Left lobe of liver (tissue), 2 donors: ENCODE data around the gene STARD13. TPM values are rescaled to one million over a fixed set of nuclear protein-coding genes. Genes with fewer than 3 reads are reported as not detected.

Experiments
- ATAC-seq: fragments of 200-7000 bp; cut with Tn5 transposase; one replicate; pipeline ENCODE4 v1.9.1; 2020; ENCODE audit warnings: mild to moderate bottlenecking, moderate library complexity
- DNase-seq: peaks from one replicate; pipeline ENCODE4 v3.0.0-alpha.2; 2020; ENCODE audit warnings: low spot score
- total RNA-seq: library from RNA; stranded (reverse); gene quantifications from one replicate; pipeline ENCODE4 v1.2.1, GENCODE V29; 2021
- donor health status: DM: no; HTN: no; CAD: no; lungs with moderate emphysema.
- donor health status: DM: no; HTN: yes; CAD: no.

STARD13 gene
- total RNA-seq, 1 donor from 2014 or later = 14.1 TPM

DNA sequence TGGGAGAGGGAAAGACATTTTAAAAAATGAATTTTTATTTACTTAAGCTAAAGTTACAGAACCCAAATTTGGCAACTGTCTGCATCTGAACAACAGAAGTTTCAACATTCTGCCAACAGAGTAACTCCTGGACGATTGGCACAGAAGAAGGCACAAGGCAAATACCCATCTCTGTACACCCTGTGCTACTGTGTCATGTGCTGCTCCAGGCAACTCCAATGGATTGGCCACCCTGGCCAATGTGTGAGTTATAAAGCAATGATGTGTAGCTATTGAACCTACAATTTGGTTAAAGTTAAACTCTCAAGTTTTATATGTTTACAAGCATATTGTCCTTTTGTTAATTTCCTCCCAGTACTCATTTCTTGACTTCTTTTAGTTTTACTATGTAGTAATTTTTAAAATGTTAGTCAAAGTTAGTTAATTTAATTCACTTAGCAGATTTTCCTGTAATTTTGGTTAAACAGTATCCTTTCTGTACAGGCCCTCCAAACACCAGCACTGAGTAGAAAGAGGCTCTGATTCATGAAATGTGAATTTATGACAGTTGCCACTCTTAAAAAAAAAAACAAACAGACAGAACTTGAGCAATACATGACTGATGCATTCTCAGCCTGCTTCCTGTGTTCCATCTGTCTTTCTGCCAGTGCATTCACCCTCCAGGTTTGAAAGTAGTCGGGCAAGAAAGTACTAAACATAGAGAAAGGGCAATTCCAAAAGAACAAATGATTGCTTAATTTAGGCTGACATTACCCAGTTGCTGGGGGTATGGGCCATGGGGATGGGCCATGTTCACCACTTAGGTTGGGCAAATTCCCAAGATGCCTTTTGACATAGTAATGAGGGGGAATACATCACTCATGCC is 5.9 kb downstream of the STARD13 start:
- ATAC-seq (peak; percentile 90), DNase-seq (peak; percentile 86)

DNA sequence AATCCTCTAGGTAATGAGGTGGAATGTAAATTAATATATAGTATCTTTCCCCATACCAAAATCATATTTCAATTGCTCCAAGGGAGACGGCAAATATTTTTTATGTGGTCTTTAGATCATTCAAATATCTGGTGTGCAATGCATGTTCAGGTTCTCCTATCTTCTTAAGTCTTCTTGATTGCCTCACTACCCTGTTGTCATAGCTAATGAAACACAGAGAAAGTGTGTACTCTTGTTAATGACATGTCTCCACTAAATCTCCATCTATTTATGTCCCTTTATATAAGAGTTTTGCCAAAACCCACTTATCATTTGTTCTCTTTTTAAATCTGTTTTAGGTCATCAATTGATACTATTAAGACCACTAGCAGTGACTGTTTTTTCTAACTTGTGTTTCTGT is 6.6 kb downstream of the STARD13 start:
- no peak for DNase-seq
- ATAC-seq = no peak

DNA sequence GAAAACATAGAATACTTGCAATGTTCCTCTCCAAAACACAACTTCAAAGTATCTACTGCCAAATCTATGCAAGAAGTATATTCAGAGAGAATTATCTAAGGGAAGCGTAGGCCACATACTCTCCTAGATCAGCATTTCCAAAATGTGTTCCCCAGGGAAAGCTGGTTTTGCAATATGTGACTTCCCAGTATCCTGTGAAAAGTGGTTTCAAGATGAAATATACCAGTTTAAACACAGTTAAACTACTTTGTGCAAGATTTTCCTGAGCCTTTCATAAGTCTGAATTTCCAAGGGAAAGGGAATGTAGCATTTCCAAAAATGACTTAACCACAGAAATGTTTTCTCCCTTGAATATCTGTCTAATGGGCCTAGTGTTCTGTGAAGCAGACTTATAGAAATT is 7.6 kb downstream of the STARD13 start:
- ATAC-seq = no peak
- DNase-seq = no peak

DNA sequence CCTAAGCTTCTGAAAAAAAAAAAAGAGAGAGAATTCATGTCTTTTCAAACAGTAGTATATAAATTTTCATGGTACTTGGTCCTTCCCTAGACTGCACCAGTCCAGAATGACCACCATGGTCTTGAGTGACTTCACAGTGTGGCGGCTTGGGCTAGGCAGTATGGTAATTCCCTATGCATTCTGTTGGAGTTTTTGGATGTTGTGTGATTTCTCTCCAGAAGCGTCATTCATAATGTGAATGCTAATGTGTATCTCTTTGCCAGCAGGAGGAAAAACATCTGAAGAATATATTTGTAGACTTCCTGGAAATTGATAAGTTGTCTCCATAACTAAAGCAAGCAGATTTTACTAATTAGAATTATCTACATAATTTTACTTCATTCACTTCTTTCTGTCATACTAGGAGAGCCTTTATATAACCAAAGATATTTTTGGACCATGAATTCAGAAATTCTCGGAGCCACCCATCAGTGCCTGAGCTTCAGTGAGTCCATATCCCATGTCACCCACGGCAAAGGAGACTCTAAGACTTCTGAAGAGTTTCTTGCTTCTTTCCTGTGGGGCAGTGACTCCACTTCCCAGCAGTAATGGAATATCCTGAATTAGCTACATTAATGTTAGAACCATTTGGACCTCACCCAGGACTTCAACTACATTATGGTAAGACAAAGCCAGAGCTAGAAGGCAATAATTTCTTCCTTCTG is 8.4 kb downstream of the STARD13 start:
- DNase-seq = no peak
- ATAC-seq = no peak

DNA sequence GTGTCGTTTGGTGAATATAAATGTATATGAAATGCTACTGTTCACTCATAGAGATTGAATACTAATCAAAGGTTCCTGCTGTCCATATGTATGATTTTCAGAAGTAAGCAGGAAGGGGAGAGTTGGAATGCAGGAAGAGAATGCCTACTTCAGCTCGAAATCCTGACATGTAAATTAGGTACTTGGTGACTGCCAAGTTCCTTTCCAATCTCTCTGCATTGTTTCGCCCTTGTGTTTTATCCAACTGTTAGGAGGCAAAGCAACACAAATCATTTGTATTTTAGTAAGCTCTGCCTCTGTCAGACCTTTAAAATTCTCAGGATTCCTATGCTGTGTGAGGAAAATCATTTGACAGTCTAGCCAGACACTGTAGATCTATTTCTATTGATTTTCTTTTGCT is 9.0 kb downstream of the STARD13 start:
- no peak for DNase-seq
- no peak for ATAC-seq

DNA sequence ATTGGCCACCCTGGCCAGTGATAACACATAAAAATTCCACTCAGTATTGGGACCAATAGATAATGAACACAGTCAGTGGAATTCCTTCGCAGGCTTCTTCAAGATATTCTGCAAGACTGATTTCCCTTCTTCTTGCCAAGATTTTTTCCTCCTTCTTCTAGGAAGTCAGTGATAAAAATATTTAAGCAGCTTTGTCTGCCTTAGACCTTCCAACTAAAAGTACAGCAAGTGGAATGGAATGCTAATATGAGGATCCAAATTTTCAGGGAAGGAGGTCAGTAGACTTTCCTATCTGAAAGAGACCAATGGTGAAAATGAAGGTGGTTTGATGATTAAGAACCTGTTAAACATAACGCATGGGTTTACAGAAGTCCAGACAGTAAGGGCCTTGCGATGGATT is 9.6 kb downstream of the STARD13 start:
- no peak for ATAC-seq

DNA sequence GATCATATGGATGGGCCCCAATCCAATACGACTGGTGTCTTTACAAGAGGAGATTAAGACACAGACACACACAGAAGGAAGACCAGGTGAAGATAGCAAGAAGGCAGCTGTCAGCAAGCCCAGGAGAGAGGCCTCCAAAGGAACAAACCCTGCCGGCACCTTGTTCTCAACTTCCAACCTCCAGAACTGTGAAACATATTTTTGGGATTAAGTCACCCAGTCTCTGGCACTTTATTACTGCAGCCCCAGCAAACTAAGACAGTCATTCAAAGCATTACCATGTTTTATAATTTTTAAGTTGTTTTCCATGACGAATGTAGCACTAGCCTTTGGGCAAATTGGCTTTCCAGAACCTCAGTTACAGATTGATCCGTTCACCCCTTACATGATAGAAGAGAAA is 11.3 kb downstream of the STARD13 start:
- ATAC-seq = no peak
- DNase-seq = no peak

More for the DNA sequence above, 9.6 kb downstream of the STARD13 start:
- no peak for DNase-seq

DNA sequence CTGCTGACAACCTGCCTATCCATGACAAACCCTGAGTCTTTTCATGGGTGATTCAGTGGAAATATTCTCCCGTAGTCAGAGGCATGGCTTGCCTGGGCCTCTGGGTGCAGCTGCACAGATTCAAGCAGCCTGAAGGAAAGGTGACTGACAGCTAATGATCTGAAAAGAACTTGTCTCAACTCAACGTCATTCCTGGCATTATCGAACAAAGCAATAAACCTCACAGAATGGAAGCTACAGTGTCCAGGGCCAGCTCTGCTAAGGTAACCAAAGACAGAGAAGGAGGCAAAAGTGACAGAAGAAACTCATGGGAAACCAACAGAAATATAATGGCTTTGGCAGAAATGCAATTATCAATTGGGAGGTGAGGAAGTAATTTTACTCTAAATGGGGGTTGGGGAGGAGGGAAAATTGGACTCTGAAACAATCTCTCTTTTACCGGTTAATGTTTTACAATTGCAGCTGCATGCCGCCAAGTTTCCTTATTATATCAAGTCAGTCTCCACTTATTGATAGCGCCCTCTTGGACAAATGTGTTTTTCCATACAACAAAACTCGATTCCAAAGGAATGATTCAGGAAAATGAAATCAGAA is 12.9 kb downstream of the STARD13 start:
- DNase-seq (no peak), ATAC-seq (peak; percentile 82)

DNA sequence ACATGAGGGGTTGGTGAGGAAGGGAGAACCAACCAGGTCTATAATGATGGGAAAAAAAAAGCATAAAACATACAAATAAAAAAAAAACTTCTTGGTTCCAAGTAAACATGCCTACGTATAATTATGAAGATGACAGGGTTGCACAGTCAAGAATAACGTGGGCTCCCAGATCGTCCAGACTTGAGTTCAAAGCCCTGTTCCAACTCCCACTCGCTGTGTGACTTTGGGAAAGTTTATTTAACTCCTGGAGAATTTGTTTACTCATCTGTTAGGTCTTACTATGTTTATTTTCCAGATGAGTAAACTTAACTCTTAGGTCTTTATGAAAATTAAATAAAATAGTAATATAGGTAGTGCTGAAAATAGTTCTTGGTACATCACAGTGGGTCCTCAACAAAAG is 13.8 kb downstream of the STARD13 start:
- ATAC-seq (peak; percentile 38), DNase-seq (no peak)

DNA sequence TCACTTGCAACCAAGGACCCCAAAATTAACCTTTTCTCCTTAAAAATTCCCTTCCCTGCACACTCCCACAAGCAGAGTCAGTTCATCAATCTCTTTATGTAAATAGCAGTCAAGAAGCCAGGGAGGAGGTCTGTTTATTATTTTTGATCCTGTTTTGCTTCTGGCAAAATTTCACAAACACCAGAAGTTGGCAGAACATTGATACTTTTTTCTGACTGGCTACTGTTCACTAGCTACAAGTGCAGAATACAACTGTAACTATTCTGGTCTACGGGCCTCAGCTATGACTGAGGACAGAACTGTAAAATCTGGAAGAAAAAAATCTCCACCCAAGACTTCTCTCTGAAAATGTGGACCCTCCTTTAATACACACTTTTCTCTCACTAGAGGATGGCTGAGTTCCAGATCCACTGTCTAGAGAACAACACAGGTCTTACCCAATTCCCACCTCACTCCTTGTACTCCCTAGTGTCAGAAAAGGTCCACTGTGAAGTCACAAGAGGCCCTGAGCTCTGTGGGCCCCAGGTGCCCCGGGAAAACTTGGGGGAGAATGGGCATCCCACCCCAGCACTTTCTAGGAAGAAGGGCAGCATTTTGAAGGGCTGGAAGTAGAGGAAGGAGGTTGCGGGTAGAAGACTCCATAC is 14.5 kb downstream of the STARD13 start:
- DNase-seq (no peak), ATAC-seq (peak; percentile 51)

DNA sequence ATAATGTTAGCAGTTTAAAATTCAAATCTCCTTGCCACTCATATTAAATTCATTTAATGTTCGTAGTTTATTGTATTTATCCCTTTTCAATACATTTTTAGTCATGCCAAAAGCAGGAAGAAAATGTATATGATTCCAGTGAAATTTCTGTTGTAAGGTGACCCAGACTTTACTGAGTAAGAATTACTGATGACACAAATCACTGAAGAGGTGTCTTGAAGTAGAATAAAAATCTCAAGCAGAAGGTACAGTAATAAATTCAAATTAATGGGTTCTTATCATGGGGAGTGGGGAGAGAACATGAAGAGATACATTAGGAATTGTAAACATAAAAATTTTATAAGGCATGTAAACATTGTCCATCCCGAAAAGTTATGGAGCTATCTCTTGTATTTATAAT is 19.9 kb downstream of the STARD13 start:
- DNase-seq = no peak
- ATAC-seq = no peak

DNA sequence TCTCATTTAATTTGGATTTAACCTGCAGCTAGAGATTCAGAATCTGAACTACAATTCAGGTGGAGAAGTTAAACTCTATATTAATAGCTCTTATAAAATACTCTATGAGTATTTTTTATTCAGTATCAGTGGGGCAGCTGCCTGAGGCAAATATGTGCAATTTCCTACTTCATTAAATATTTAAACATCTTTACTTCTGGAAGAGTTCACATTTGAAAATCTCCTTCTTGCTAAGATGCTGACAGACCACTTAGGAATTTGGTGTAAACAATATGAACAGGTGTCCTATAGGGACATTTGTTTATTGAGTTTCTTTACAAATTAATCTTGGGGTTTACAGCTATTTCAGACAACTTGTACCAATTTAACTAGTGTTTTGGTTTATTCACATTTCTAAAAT is 20.4 kb downstream of the STARD13 start:
- DNase-seq = no peak
- ATAC-seq = no peak

DNA sequence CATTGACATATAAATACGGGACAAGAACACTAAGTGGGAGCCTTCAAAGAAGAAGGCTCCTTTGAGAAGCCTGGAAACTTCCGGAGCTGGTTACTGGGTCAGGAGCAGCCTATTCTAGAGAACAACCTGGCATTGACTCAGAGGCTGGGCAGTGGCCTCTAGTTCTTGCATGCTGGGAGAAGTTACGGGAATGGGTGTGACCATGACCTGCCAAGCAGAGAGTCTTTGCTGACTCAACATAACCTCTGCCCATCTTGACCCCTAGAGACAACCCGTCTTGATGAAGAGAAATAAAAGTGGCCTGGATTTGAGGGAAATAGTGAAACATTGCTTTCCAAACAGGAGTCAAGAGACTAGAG is 21.0 kb downstream of the STARD13 start:
- no peak for DNase-seq
- peak; percentile 54 for ATAC-seq

DNA sequence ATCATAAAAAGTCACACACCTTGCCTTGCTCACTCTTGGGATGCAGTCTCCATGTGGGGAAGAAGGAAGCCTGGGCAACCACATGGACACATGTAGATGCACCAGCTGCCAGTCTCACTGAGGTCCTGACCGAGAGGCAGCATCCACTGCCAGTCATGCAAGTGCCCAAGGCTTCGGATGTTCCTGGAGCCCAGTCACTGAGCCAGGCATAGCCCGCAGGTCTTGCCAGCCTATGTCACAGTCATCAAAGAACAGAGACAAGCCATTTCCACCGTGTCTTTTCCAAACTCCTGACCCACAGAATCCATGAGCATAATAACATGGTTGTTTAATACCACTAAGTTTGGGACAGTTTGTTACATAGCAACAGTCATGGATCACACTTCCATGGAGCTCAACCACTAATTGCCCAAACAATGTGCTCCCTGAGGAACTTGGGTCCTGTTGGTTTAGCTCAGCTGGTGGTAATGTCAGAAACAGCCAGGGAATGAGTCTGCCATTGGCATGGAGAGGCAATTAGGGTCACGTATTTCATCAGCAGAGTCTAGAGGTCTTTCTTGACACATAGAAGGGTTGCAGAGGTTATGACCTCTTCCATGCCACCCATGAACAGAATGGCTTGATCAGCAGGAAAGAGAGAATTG is 21.5 kb downstream of the STARD13 start:
- DNase-seq (no peak), ATAC-seq (peak; percentile 57)

DNA sequence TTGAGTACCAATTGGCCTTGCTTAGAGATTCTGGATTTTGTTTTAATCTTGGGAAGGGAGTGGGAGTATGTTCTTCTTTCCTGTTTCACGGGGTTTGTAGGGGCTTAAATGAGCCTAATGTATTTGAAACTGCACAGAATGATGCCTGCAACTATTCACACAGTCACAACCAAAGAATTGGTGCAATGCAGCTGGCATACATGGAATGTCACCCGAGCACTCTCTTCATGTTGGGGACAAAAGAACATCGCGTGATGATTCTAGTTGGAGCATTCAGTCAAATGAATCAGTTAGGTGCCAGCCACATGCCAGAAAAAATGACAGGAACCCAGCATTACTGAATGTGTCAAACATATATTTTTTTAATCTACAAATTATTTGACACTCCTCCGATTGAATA is 22.1 kb downstream of the STARD13 start:
- DNase-seq = no peak

DNA sequence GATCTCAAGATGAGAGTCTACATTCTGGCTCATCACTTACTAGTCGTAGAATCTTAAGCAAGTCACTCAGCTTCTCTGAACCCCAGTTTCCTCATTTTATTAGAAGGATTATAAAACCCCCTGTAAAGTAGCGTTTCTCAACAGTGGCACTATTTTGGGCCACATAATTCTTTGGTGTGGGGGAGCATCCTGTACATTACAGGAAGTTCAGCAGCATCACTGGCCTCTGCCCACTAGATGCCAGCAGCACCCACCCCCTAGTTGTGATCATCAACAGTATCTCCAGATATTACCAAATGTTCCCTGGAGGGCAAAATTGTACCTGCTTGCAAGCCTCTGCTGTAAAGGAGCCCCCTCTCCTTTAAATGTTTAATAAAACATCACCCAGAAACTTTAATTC is 22.6 kb downstream of the STARD13 start:
- ATAC-seq (no peak), DNase-seq (no peak)

More for the DNA sequence above, 22.1 kb downstream of the STARD13 start:
- ATAC-seq = no peak

DNA sequence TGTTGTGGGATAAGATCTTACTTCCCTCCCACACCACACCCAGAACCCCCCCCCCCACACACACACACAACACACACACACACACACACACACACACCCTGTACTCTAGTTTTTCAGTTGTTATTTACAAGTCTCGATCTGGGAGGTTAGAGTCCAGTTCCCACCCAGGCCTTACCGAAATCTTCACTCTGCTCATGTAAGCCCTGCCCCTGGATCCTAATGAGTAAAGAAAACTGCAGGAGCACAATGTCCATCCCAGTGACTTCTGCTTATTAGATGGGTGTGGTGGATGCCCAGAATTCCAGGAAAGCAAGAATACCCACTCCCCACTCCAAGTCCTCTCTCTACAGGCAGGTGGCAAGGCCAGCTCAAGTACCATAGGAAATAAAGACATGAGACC is 23.0 kb downstream of the STARD13 start:
- DNase-seq (no peak), ATAC-seq (no peak)

DNA sequence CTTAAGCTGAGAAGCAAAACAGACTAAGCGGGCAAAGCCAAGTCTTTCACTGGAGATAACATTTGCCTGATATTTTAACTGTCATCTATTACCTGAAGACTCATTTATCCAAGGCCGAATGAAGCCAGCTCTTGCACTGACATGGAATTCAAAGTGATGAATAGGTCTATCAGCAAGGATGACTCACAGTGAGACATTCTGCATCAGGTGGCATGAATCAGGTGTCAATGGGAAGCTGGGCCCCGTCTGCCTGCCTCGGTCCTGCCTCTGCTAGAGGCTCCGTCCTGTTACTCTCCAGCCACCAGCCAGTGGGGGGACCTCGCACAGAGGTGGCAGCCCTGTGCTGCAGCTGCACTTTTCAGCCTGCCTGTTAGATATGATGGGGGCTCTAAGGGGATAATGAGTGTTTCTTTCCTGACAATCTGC is 23.5 kb downstream of the STARD13 start:
- ATAC-seq (no peak), DNase-seq (no peak)

DNA sequence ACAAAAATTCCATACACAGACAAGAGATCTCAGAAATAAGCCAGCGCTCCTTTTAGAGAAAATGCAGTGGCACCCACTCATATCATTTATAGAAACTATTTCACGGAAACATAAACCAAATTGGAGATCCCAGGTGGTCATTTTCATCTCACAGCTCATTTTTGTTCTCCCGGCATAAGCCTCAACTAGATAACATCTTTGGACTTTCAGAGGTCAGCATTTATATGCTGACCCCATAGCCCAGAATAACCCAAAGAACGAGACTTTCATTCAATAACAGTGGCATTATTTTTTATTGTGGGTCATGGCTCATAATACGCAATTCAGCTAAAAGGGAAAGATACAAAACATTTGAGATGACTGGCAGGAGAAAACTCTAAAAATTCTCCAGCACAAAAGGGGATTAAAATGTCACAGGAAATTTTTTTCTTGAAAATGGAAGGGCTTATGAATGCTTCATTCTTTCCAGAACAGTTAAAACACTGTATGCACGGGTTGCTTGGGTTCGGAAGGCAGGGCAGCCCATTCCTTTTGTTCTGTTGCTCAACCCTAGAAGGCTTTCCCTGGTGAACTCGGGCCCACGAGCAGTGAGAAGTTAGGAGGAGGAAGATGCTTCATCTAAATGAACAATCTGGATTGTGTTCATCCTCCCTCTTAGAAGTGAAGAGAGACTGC is 24.0 kb downstream of the STARD13 start:
- no peak for ATAC-seq
- DNase-seq = no peak
